Osteoblast (primary cell): ENCODE data around the gene KPNA2. TPM values are rescaled to one million over a fixed set of nuclear protein-coding genes. Genes with fewer than 3 reads are reported as not detected.
"Not testable (repeated sequence)": the region's sequence is repeated elsewhere in the genome, so short reads cannot be mapped to it uniquely, and the experiment has no call there.

Experiments used
- DNase-seq: peaks from one replicate; pipeline ENCODE4 v3.0.0; 2011; ENCODE audit warnings: low spot score, mixed read lengths; ENCODE audit not compliant: insufficient read length; ENCODE audit errors: missing footprints
- H2AFZ ChIP-seq: 2 replicates; pipeline ENCODE4 v1.6.0; 2011; ENCODE audit warnings: mild to moderate bottlenecking, low read length
- H3K27ac ChIP-seq: 2 replicates; pipeline ENCODE4 v1.5.1; 2011; ENCODE audit warnings: mild to moderate bottlenecking, low read depth, low read length, moderate library complexity
- H3K27me3 ChIP-seq: 2 replicates; pipeline ENCODE4 v1.6.0; 2012; ENCODE audit warnings: mild to moderate bottlenecking, control low read depth, inconsistent platforms, low read length, moderate library complexity; ENCODE audit not compliant: insufficient read depth
- H3K36me3 ChIP-seq: 2 replicates; pipeline ENCODE4 v1.5.1; 2011; ENCODE audit warnings: mild to moderate bottlenecking, low read length, control low read depth, moderate library complexity; ENCODE audit not compliant: insufficient read depth
- H3K4me1 ChIP-seq: 2 replicates; pipeline ENCODE4 v1.5.1; 2011; ENCODE audit warnings: mild to moderate bottlenecking, low read length, control low read depth, moderate library complexity; ENCODE audit not compliant: insufficient read depth
- H3K4me2 ChIP-seq: 2 replicates; pipeline ENCODE4 v1.6.0; 2011; ENCODE audit warnings: mild to moderate bottlenecking, low read length; ENCODE audit not compliant: insufficient read depth
- H3K4me3 ChIP-seq: fragments of 200-600 bp; sonication (generic); 3 replicates; pipeline ENCODE4 v1.5.1; 2012; ENCODE audit warnings: mild to moderate bottlenecking, low read length, inconsistent platforms; ENCODE audit not compliant: insufficient read depth
- H3K79me2 ChIP-seq: 2 replicates; pipeline ENCODE4 v1.6.0; 2012; ENCODE audit warnings: mild to moderate bottlenecking, low read length, control low read depth, inconsistent platforms; ENCODE audit not compliant: insufficient read depth
- H3K9me3 ChIP-seq: 2 replicates; pipeline ENCODE4 v1.5.1; 2011; ENCODE audit warnings: low read depth, low read length, control low read depth
- H4K20me1 ChIP-seq: 2 replicates; pipeline ENCODE4 v1.6.0; 2012; ENCODE audit warnings: mild to moderate bottlenecking, low read length, control low read depth; ENCODE audit not compliant: insufficient read depth
- CTCF ChIP-seq: IDR thresholded peaks from 2 replicates; pipeline ENCODE4 v1.5.1; 2011; ENCODE audit warnings: mild to moderate bottlenecking, low read depth, low read length, moderate library complexity; ENCODE audit errors: extremely low read depth
- total RNA-seq: library from RNA; depleted of rRNA; stranded (reverse); fragments of >200 nt; gene quantifications from 2 replicates; pipeline ENCODE4 v1.2.3, GENCODE V29; 2012

KPNA2 gene
- total RNA-seq, 1 donor: 40.9 TPM

GRCh38 chr17:68051321-68052312 is 16.1 kb downstream of the KPNA2 start:
- H3K36me3 ChIP-seq, H3K4me2 ChIP-seq, H2AFZ ChIP-seq, H3K79me2 ChIP-seq, H3K9me3 ChIP-seq, DNase-seq, H3K4me3 ChIP-seq, H3K27ac ChIP-seq, H3K27me3 ChIP-seq, H3K4me1 ChIP-seq, H4K20me1 ChIP-seq: not testable (repeated sequence)

GRCh38 chr17:68052810-68053209 is 17.3 kb downstream of the KPNA2 start:
- no peak for TF ChIP-seq CTCF
- no peak for DNase-seq
- H3K79me2 ChIP-seq: no peaks in the 10 kb centered on the region
- no peak overlapping the region for H3K4me3 ChIP-seq
- no peak overlapping the region for H2AFZ ChIP-seq
- H3K27ac ChIP-seq: no peak overlapping the region
- H3K9me3 ChIP-seq: no peaks in the 10 kb centered on the region
- no peaks in the 10 kb centered on the region for H3K36me3 ChIP-seq
- peaks cover 5% of the 10 kb centered on the region for H3K4me1 ChIP-seq
- H3K27me3 ChIP-seq: no peaks in the 10 kb centered on the region
- no peak overlapping the region for H3K4me2 ChIP-seq
- H4K20me1 ChIP-seq: no peaks in the 10 kb centered on the region

GRCh38 chr17:68053231-68054013 is 17.9 kb downstream of the KPNA2 start:
- Histone ChIP-seq H4K20me1 (no peaks in the 10 kb centered on the region), H3K4me2 (no peak overlapping the region), H2AFZ (no peak overlapping the region), H3K79me2 (no peaks in the 10 kb centered on the region), H3K4me1 (peaks cover 5% of the 10 kb centered on the region), H3K27me3 (no peaks in the 10 kb centered on the region), H3K27ac (no peak overlapping the region), H3K4me3 (no peak overlapping the region), H3K9me3 (no peaks in the 10 kb centered on the region), H3K36me3 (no peaks in the 10 kb centered on the region)
- TF ChIP-seq CTCF: no peak
- DNase-seq: peak; percentile 87

GRCh38 chr17:68054296-68054900 is 18.9 kb downstream of the KPNA2 start:
- no peak for TF ChIP-seq CTCF
- Histone ChIP-seq H3K4me3 (peak overlapping the region; percentile 25), H4K20me1 (no peaks in the 10 kb centered on the region)

More at GRCh38 chr17:68054296-68054900, 18.9 kb downstream of the KPNA2 start:
- Histone ChIP-seq H3K27me3 (no peaks in the 10 kb centered on the region), H3K9me3 (no peaks in the 10 kb centered on the region), H2AFZ (peak overlapping the region; percentile 80), H3K27ac (peak overlapping the region; percentile 20), H3K36me3 (no peaks in the 10 kb centered on the region), H3K4me1 (peaks cover 5% of the 10 kb centered on the region), H3K4me2 (peak overlapping the region; percentile 45), H3K79me2 (no peaks in the 10 kb centered on the region)
- peak; percentile 63 for DNase-seq
